AG04449 (cell line): ENCODE results near the gene ANKMY1.

Source experiments
- CTCF ChIA-PET: fragments of 350-600 bp; formaldehyde crosslinking; extraction: SDS; loops from one replicate; lab custom pipeline; 2021; ENCODE audit warnings: antibody characterized with exemption; lab: Yijun Ruan, JAX
- POLR2A ChIA-PET: fragments of 400-600, 350-600 bp; formaldehyde crosslinking; extraction: SDS; loops from one replicate; lab custom pipeline; 2020; ENCODE audit warnings: antibody characterized with exemption, inconsistent platforms; lab: Yijun Ruan, JAX
- DNase-seq: peaks from one replicate; pipeline ENCODE4 v3.0.0-alpha.2; 2010; ENCODE audit warnings: low read depth, low spot score
- H3K4me3 ChIP-seq: 2 replicates; pipeline ENCODE4 v1.5.1; 2011; ENCODE audit warnings: low read depth, mild to moderate bottlenecking, control low read depth, low read length
- TF ChIP-seq, protein P1 (sequence below): IDR thresholded peaks from one replicate; pipeline ENCODE4 v1.5.1; 2011; ENCODE audit warnings: mild to moderate bottlenecking, moderate library complexity, low read length, control low read depth, inconsistent platforms; ENCODE audit not compliant: insufficient read depth; ENCODE audit errors: missing control alignments

The ANKMY1 gene

DNA sequence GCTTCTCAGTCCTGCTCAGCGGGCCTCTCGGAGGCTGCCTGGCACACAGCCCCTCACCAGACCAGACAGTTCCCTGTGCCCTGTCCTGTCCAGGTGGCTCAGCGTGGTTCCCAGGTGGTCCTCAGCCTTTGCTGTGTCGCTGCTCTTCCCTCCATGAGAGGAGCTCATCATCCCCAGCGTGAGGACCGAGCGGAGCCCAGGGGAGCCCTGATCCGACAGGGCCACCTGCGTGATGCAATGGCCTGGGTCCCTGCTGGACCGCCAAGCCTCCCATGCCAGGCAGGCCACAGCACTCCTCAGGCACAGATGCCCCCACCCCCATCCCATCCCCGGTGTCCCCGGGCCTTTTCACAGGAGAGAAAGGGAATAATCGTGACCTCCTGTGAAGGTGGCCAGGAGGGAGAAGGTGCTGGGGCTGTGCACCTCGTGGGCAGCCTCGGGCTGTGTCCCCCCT lies 118.1 kb downstream of the ANKMY1 start:
- ChIA-PET POLR2A (interaction anchor here (1.4 kb wide), 1 partner anchor 206 kb away, joined by 3 read pairs; no protein-coding TSS in a partner anchor), CTCF (interaction anchor here (0.6 to 5.7 kb wide), 10 partner anchors 10 to 296 kb away, joined by 3 to 130 read pairs (median 3); no protein-coding TSS in a partner anchor)
- no peak for DNase-seq

DNA sequence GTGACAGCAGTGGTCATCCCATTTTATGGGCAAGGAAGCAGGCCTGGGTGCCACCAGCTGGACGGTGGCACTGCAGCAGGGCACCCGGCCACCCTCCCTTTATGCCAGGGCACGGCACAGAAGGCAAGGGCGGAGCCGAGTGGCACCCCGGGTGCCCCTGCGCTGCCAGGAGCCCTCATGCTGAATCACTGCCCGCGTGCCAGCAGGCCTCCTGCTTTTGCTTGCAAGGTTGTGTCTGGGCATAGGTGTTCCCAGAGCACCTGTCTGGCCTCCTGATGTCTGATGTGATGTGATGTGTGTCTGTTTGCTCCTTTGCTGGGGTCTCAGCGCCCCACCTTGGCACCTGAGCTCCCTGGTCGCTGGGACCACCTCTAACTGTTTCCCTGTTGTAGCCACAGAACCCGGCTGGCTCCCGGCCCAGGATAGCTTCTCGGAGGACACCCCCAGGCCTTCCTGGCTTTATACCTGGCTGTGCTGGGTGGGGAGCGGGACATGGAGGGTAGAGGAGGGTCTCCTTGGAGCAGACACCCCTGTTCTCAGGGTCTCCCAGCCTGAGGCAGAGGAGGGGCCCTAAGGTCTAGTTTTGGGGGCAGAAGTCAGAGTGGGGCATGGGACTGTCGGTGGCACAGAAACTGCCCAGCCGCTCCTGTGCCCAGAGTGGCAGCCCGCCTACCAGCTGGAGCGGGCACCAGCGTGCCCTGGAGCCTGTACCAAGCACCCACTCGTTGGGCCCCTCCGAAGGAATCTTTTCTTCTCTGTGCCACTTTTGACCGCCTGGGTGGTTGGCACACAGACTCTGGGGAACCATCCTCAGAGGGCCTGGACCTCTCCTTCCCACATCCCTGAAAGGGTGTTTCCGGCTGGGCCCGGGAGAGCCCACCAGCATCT lies 118.7 kb downstream of the ANKMY1 start:
- TF ChIP-seq, protein P1, sequence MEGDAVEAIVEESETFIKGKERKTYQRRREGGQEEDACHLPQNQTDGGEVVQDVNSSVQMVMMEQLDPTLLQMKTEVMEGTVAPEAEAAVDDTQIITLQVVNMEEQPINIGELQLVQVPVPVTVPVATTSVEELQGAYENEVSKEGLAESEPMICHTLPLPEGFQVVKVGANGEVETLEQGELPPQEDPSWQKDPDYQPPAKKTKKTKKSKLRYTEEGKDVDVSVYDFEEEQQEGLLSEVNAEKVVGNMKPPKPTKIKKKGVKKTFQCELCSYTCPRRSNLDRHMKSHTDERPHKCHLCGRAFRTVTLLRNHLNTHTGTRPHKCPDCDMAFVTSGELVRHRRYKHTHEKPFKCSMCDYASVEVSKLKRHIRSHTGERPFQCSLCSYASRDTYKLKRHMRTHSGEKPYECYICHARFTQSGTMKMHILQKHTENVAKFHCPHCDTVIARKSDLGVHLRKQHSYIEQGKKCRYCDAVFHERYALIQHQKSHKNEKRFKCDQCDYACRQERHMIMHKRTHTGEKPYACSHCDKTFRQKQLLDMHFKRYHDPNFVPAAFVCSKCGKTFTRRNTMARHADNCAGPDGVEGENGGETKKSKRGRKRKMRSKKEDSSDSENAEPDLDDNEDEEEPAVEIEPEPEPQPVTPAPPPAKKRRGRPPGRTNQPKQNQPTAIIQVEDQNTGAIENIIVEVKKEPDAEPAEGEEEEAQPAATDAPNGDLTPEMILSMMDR, result no peak
- POLR2A ChIA-PET, result interaction anchor here (1.4 kb wide), 1 partner anchor 206 kb away, joined by 3 read pairs; no protein-coding TSS in a partner anchor
- CTCF ChIA-PET, result interaction anchor here (0.6 to 5.7 kb wide), 27 partner anchors 10 to 296 kb away, joined by 3 to 130 read pairs (median 4); no protein-coding TSS in a partner anchor
- DNase-seq, result no peak
- no peak overlapping the region for H3K4me3 ChIP-seq

More for the DNA sequence above, 118.1 kb downstream of the ANKMY1 start:
- no peak overlapping the region for H3K4me3 ChIP-seq
- TF ChIP-seq, protein P1, result no peak

DNA sequence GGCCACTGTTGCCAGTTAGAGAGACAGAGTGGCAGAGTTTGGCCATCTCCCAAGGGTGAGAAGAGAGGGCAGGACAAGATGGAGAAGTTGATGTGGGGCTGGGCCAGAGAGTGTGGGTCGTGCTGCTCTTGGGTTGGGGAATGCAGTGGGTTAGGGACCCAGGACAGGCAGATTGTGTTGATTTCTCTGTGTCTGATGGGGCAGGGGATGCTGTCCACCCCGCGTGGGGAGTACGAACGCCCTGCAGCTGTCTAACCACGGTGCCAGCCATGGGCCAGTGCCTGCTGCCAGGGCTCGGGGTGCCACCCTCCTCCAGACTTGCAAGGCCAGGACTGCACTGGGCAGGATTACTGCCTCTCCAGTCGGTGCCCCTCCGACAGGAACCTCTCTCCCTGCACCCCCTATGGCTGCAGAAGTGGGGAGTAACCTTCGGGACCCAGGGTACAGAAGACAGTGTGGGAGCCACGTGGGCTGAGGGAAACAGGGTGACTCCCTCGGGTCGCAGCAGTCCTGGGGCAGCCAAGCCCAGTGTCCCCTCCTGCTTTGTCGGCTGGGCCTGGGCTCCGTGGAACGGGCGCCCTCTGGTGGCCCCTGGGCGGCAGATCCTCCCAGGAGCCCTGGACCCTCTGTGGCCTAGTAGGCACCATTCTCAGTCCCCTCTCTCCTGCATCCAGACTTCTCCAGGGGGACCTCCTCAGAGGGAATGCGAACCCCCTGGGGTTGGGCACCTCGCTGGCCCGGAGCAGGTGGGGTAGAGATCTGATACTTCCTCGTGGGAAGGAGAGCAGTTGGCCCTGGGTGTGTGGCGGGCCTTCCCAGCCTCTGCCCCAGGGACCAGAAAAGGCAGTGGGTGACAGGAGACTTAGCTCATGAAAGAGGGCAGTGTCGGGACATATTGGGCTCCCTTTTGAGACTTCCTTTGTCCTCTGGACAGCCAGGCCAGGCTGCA lies 119.7 kb downstream of the ANKMY1 start:
- peak overlapping the region; percentile 38 for H3K4me3 ChIP-seq
- TF ChIP-seq, protein P1, result peak; percentile 96
- POLR2A ChIA-PET, result interaction anchor here (1.4 kb wide), 1 partner anchor 205 kb away, joined by 3 read pairs; no protein-coding TSS in a partner anchor
- DNase-seq, result no peak
- CTCF ChIA-PET, result interaction anchor here (0.6 to 5.7 kb wide), 25 partner anchors 9 to 288 kb away, joined by 3 to 130 read pairs (median 4); no protein-coding TSS in a partner anchor

DNA sequence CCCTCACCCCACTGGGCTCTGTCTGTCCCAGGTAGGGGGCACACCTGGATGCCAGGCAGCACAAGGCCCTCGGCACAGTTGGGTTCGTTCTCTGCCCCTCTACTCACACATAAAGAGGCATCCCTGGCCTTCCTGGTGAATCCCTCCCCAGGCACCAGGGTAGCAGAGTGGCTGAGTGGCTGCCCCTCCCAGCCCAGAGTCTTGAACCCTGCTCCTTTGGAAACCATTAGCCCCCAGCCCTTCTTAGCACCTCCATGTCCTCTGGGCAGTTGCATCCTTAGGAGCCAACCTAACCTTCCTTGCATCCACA lies 120.3 kb downstream of the ANKMY1 start:
- peak overlapping the region; percentile 65 for H3K4me3 ChIP-seq
- no peak for DNase-seq
- ChIA-PET CTCF (interaction anchor here (1.6 to 5.7 kb wide), 4 partner anchors 9 to 288 kb away, joined by 3 to 130 read pairs (median 11); no protein-coding TSS in a partner anchor), POLR2A (no interaction called here)
- TF ChIP-seq, protein P1, result no peak

DNA sequence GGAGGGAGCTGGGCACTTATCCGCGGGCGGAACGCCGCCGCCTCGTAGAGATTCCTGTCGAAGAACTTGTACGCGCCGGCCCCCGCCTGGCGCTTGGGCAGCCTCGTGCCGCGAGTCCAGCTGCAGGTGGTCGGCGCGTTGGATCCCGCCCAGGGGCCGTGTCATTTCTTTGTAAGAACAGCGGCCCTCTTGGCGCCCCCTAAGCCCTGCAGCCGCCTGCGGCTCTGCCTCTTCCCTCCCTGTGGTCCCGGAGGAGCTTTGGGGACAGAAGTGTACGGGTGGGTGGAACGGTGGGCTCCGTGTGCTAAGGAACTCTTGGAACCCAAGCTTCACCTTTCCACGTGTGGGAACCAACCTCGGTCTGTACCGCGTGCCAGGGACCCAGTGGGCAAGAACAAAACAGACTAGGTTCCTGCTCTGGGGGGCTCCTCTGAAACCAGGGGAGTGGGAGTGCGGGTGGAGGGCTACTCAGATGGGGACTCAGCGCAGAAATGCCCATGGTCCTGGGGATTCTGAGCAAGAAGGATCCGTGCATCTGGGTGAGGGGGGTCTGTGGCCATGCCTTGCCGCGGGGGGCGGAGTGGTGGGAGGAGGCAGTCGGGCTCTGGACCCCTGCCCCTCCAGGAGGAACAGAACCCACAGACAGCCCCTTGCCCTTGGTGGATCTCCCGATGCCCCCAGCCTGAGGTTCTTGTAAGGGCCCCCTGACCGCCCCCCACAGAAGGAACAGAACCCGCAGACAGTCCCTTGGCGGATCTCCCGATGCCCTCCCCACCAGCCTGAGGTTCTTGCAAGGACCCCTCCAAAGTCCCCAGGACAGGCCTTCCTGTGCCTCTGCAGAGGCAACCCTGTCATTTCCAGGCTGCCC lies 120.9 kb downstream of the ANKMY1 start:
- ChIA-PET POLR2A (interaction anchor here (1.3 kb wide), 1 partner anchor 67 kb away, joined by 6 read pairs; no protein-coding TSS in a partner anchor), CTCF (interaction anchor here (0.7 to 2.1 kb wide), 12 partner anchors 11 to 377 kb away, joined by 3 to 70 read pairs (median 4); no protein-coding TSS in a partner anchor)
- TF ChIP-seq, protein P1, result no peak
- peak overlapping the region; percentile 65 for H3K4me3 ChIP-seq
- no peak for DNase-seq
